GM12878 (cell line): ENCODE data around the gene NPHS1.

Experiments
- BRCA1 ChIP-seq: IDR thresholded peaks from 2 replicates; pipeline ENCODE4 v1.6.1; 2011; ENCODE audit warnings: low read depth, low read length, improper control_type of control experiment
- EZH2 ChIP-seq: IDR thresholded peaks from 2 replicates; pipeline ENCODE4 v1.6.1; 2012; ENCODE audit warnings: low read depth, mild to moderate bottlenecking, control low read depth, inconsistent platforms, low read length, borderline replicate concordance; ENCODE audit not compliant: control insufficient read depth
- NFXL1 ChIP-seq: fragments of 450-650 bp; IDR thresholded peaks from 2 replicates; pipeline ENCODE4 v1.6.1; 2017; ENCODE audit warnings: antibody characterized with exemption, mild to moderate bottlenecking, borderline replicate concordance
- RAD21 ChIP-seq: IDR thresholded peaks from 2 replicates; pipeline ENCODE4 v1.6.1; 2011; ENCODE audit warnings: mild to moderate bottlenecking, low read depth, low read length, moderate library complexity; ENCODE audit not compliant: insufficient read depth
- SREBF2 ChIP-seq: IDR thresholded peaks from 2 replicates; pipeline ENCODE4 v1.6.1; 2012; ENCODE audit warnings: mild to moderate bottlenecking, low read length
- USF2 ChIP-seq: IDR thresholded peaks from 2 replicates; pipeline ENCODE4 v1.6.1; 2011; ENCODE audit warnings: low read depth, low read length, improper control_type of control experiment, borderline replicate concordance
- ZSCAN29 ChIP-seq: fragments of 450-650 bp; IDR thresholded peaks from 2 replicates; pipeline ENCODE4 v1.6.1; 2017; ENCODE audit warnings: mild to moderate bottlenecking, moderate library complexity

GRCh38 chr19:35806597-35806996 lies 45.7 kb downstream of the NPHS1 start:
- TF ChIP-seq ZSCAN29 = no peak
- TF ChIP-seq USF2 = no peak
- no peak for TF ChIP-seq EZH2
- TF ChIP-seq NFXL1 = no peak
- TF ChIP-seq RAD21 = no peak
- no peak for TF ChIP-seq SREBF2
- no peak for TF ChIP-seq BRCA1
